GM12878 (cell line): ENCODE results near the gene PMAIP1. TPM values are rescaled to one million over a fixed set of nuclear protein-coding genes. Genes with fewer than 3 reads are reported as not detected.

Experiments
- ATAC-seq: fragments of 200-7000 bp; cut with Tn5 transposase; 3 replicates; pipeline ENCODE4 v1.9.1; 2020; ENCODE audit warnings: mild to moderate bottlenecking, moderate library complexity
- BruUV-seq: library from RNA; stranded (reverse); fragments of 400-500 nt; replicated peaks from 2 replicates; lab custom pipeline; 2021; lab: Mats Ljungman, UMichigan
- CTCF ChIA-PET: fragments of 300-600 bp; sonication (Branson Sonifier 250); formaldehyde crosslinking; extraction: SDS; loops from one replicate; lab custom pipeline; 2021; ENCODE audit warnings: inconsistent platforms; lab: Yijun Ruan, JAX
- POLR2A ChIA-PET: fragments of 350-600 bp; formaldehyde crosslinking; extraction: SDS; loops from one replicate; lab custom pipeline; 2021; ENCODE audit warnings: inconsistent platforms; lab: Charles Lee
- RAD21 ChIA-PET: fragments of 300-600 bp; sonication (Branson Sonifier 250); formaldehyde crosslinking; loops from one replicate; lab custom pipeline; 2023; ENCODE audit warnings: antibody characterized with exemption; ENCODE audit not compliant: unreplicated experiment; lab: Charles Lee
- SMC1A ChIA-PET: fragments of 300-600 bp; sonication (Branson Sonifier 250); formaldehyde crosslinking; loops from one replicate; lab custom pipeline; 2023; ENCODE audit not compliant: unreplicated experiment, uncharacterized antibody; lab: Charles Lee
- DNase-seq: peaks from one replicate; pipeline ENCODE4 v3.0.0-alpha.2; 2011; ENCODE audit warnings: low read depth, low spot score
- FAIRE-seq: peaks from 3 replicates; lab custom pipeline; 2011; peaks lifted over from hg19 to GRCh38; lab: Jason Lieb, UNC
- H2AFZ ChIP-seq: 2 replicates; pipeline ENCODE4 v1.6.0; 2011; ENCODE audit warnings: low read depth, low read length, control low read depth; ENCODE audit not compliant: control insufficient read depth
- H3K27ac ChIP-seq: 2 replicates; pipeline ENCODE4 v1.5.1; 2011; ENCODE audit warnings: control low read depth; ENCODE audit not compliant: control insufficient read depth, insufficient read depth
- H3K27me3 ChIP-seq, 2 experiments: replicated peaks in 1 of 2; 2 replicates each; pipeline versions ENCODE4 v1.6.0 to v1.6.1; 2011; ENCODE audit warnings: low read length in 1 of 2; ENCODE audit not compliant: control insufficient read depth in 2 of 2, insufficient read depth in 2 of 2
- H3K36me3 ChIP-seq, 2 experiments: 2 replicates each; pipeline ENCODE4 v1.5.1; 2011; ENCODE audit warnings: low read length in 1 of 2; ENCODE audit not compliant: control insufficient read depth in 2 of 2, insufficient read depth in 2 of 2
- H3K4me1 ChIP-seq: 2 replicates; pipeline ENCODE4 v1.6.1; 2011; ENCODE audit warnings: mild to moderate bottlenecking, low read length, moderate library complexity, mixed read lengths; ENCODE audit not compliant: control insufficient read depth, insufficient read depth
- H3K4me2 ChIP-seq: 2 replicates; pipeline ENCODE4 v1.6.0; 2011; ENCODE audit warnings: control low read depth; ENCODE audit not compliant: control insufficient read depth, insufficient read depth
- H3K4me3 ChIP-seq: fragments of 200-600 bp; sonication (generic); 2 replicates; pipeline ENCODE4 v1.5.1; 2016
- H3K79me2 ChIP-seq: 2 replicates; pipeline ENCODE4 v1.6.0; 2011; ENCODE audit warnings: low read length; ENCODE audit not compliant: control insufficient read depth, insufficient read depth
- H3K9ac ChIP-seq: 2 replicates; pipeline ENCODE4 v1.8.0; 2011; ENCODE audit warnings: low read length, control low read depth, mixed read lengths; ENCODE audit not compliant: control insufficient read depth, insufficient read depth
- H3K9me3 ChIP-seq: replicated peaks from 3 replicates; pipeline ENCODE4 v1.5.1; 2011; ENCODE audit warnings: mild to moderate bottlenecking, low read length; ENCODE audit not compliant: control insufficient read depth, insufficient read depth
- H4K20me1 ChIP-seq: 2 replicates; pipeline ENCODE4 v1.6.0; 2011; ENCODE audit not compliant: control insufficient read depth, insufficient read depth
- BRCA1 ChIP-seq: IDR thresholded peaks from 2 replicates; pipeline ENCODE4 v1.6.1; 2011; ENCODE audit warnings: low read depth, low read length, improper control_type of control experiment
- CBX3 ChIP-seq: fragments of 200-600 bp; sonication (generic); IDR thresholded peaks from 2 replicates; pipeline ENCODE4 v1.6.1; 2016; ENCODE audit warnings: low read depth, borderline replicate concordance
- CHD1 ChIP-seq: IDR thresholded peaks from 2 replicates; pipeline ENCODE4 v1.6.1; 2012; ENCODE audit warnings: low read depth, low read length, improper control_type of control experiment
- FOS ChIP-seq: IDR thresholded peaks from 3 replicates; pipeline ENCODE4 v1.6.1; 2011; ENCODE audit warnings: borderline replicate concordance; ENCODE audit not compliant: insufficient read length; ENCODE audit errors: extremely low read depth
- FOXM1 ChIP-seq: IDR thresholded peaks from 2 replicates; pipeline ENCODE4 v1.6.1; 2012; ENCODE audit warnings: low read depth, mild to moderate bottlenecking, inconsistent platforms, low read length, moderate library complexity
- JUNB ChIP-seq: IDR thresholded peaks from 2 replicates; pipeline ENCODE4 v1.6.1; 2016; ENCODE audit warnings: antibody characterized with exemption, mild to moderate bottlenecking
- MYC ChIP-seq: IDR thresholded peaks from 2 replicates; pipeline ENCODE4 v1.6.1; 2011; ENCODE audit warnings: mild to moderate bottlenecking, low read length, moderate library complexity, inconsistent platforms; ENCODE audit not compliant: insufficient read depth, insufficient replicate concordance, insufficient read length, severe bottlenecking
- NFIC ChIP-seq: IDR thresholded peaks from 2 replicates; pipeline ENCODE4 v1.6.1; 2012; ENCODE audit warnings: low read depth, mild to moderate bottlenecking, inconsistent platforms, low read length, moderate library complexity
- POLR2AphosphoS5 ChIP-seq: IDR thresholded peaks from 2 replicates; pipeline ENCODE4 v1.6.1; 2011; ENCODE audit warnings: mild to moderate bottlenecking, low read length, inconsistent platforms
- RAD51 ChIP-seq: fragments of 450-650 bp; IDR thresholded peaks from 2 replicates; pipeline ENCODE4 v1.6.1; 2016; ENCODE audit warnings: moderate library complexity, mild to moderate bottlenecking, inconsistent platforms
- SIX5 ChIP-seq: IDR thresholded peaks from 2 replicates; pipeline ENCODE4 v1.6.1; 2011; ENCODE audit warnings: mild to moderate bottlenecking, low read depth, low read length, moderate library complexity; ENCODE audit not compliant: severe bottlenecking
- SMARCA5 ChIP-seq: fragments of 450-650 bp; IDR thresholded peaks from 2 replicates; pipeline ENCODE4 v1.6.1; 2017; ENCODE audit warnings: mild to moderate bottlenecking
- STAT3 ChIP-seq: IDR thresholded peaks from 2 replicates; pipeline ENCODE4 v1.6.1; 2011; ENCODE audit warnings: low read depth, low read length, improper control_type of control experiment
- TBL1XR1 ChIP-seq: IDR thresholded peaks from 2 replicates; pipeline ENCODE4 v1.6.1; 2012; ENCODE audit warnings: low read depth, low read length, improper control_type of control experiment
- TCF3 ChIP-seq: IDR thresholded peaks from 2 replicates; pipeline ENCODE4 v1.6.1; 2012; ENCODE audit warnings: low read depth, mild to moderate bottlenecking, low read length, borderline replicate concordance; ENCODE audit not compliant: insufficient read depth
- YY1 ChIP-seq: IDR thresholded peaks from 2 replicates; pipeline ENCODE4 v1.6.1; 2011; ENCODE audit warnings: low read depth, mild to moderate bottlenecking, low read length
- WGBS: methylation state at CpG from one replicate; pipeline ENCODE4 v1.1.6; 2016; ENCODE audit warnings: low lambda C conversion rate; ENCODE audit not compliant: insufficient replicate concordance, insufficient coverage; ENCODE audit errors: missing lambda C conversion rate; 5-methylcytosine and 5-hydroxymethylcytosine counted together
- in situ Hi-C: fragments of 300-500 bp; cut with MboI; formaldehyde crosslinking; loops from 9 replicates; pipeline ENCODE4 v1.14.3; 2018; ENCODE audit warnings: mixed read lengths
- intact Hi-C: fragments of 100-400 bp; cut with micrococcal nuclease; formaldehyde crosslinking; loops from one replicate; pipeline ENCODE4 v1.14.2; 2022; ENCODE audit not compliant: unreplicated experiment
- polyA plus RNA-seq, 11 experiments: library from polyadenylated mRNA; depleted of rRNA in 4 of 11; unstranded in 6 of 11; stranded (reverse) in 5 of 11; fragments of >200 nt; fragmentation: Nextera tagmentation in 4 of 11; fragmentation: Illumina TruSeq in 1 of 11; extraction: Ambion mirVana in 4 of 11; extraction: Trizol in 1 of 11; gene quantifications; 1 replicate in 1 of 11; 2 replicates in 10 of 11; pipeline versions ENCODE4 v1.2.1 to v1.2.3, GENCODE V29; 2011 to 2016; ENCODE audit warnings: inconsistent platforms in 2 of 11, missing spikeins in 2 of 11, low read depth in 1 of 11
- total RNA-seq, 4 experiments: library from RNA; depleted of rRNA in 3 of 4; stranded (reverse); fragments of >200 nt in 3 of 4; fragmentation: Illumina TruSeq in 1 of 4; extraction: Trizol in 1 of 4; gene quantifications; 2 replicates each; pipeline versions ENCODE4 v1.2.1 to v1.2.3, GENCODE V29; 2013 to 2021
- TF ChIP-seq, protein P1 (sequence below): IDR thresholded peaks from 2 replicates; pipeline ENCODE4 v1.6.1; 2012; ENCODE audit warnings: improper control_type of control experiment, low read depth, low read length; ENCODE audit not compliant: insufficient replicate concordance
- TF ChIP-seq, protein P2 (sequence below): fragments of 450-650 bp; IDR thresholded peaks from 2 replicates; pipeline ENCODE4 v1.6.1; 2017; ENCODE audit warnings: borderline replicate concordance

PMAIP1 gene
- total and polyA plus RNA-seq, 10 of the 15 experiments (the other 5 are each of a cell fraction or from before 2014, with no cell fraction given): 74.0 to 219 (median 112) TPM

DNA sequence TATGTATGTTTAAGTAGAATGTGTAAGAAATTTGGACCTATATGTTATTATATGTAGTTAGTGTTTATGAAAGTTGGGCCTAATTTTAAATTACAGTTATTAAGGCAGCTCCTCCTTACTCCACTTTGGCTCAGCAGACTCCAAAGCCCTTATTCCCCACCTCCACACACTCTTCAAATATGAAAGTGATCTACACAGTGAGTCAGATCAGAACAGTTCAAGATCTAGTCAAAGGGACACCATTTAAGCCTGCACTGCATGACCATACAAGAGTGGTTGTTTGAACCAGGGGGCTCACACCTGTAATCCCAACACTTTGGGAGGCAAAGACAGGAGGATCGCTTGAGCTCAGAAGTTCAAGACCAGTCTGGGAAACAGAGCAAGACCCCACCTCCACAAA is 21.2 kb upstream of the PMAIP1 start:
- intact Hi-C loops (no loop called here), in situ Hi-C loops (loop anchor here (25.0 kb wide), 1 partner anchor 891 kb away; no protein-coding TSS in a partner anchor)
- CTCF ChIA-PET: interaction anchor here (1.1 to 1.7 kb wide), 5 partner anchors 20 to 110 kb away, joined by 3 to 4 read pairs (median 3); no protein-coding TSS in a partner anchor
- ATAC-seq (peak; percentile 70), FAIRE-seq (no peak), DNase-seq (no peak)
- Histone ChIP-seq H3K4me3 (no peak overlapping the region), H3K4me1 (peaks cover 53% of the 10 kb centered on the region), H3K9me3 (no peaks in the 10 kb centered on the region), H3K79me2 (no peaks in the 10 kb centered on the region), H3K27me3 (no peaks in the 10 kb centered on the region), H3K9ac (no peak overlapping the region), H3K36me3 (no peaks in the 10 kb centered on the region), H3K4me2 (no peak overlapping the region), H4K20me1 (no peaks in the 10 kb centered on the region), H3K27ac (no peak overlapping the region), H2AFZ (peak overlapping the region; percentile 1)
- SMC1A ChIA-PET: interaction anchor here (0.8 to 2.3 kb wide), 8 partner anchors 10 to 74 kb away, joined by 3 to 12 read pairs (median 4); no protein-coding TSS in a partner anchor
- RAD21 ChIA-PET: interaction anchor here (1.0 to 2.2 kb wide), 6 partner anchors 22 to 42 kb away, joined by 3 to 12 read pairs (median 4); partner anchors contain the start of gene PMAIP1
- POLR2A ChIA-PET: interaction anchor here (1.3 to 5.4 kb wide), 2 partner anchors 22 to 32 kb away, joined by 5 to 46 read pairs; partner anchors contain the start of gene PMAIP1
- no TSS peak for BruUV-seq
- WGBS: 100% methylated on average over 1 of the region's 1 CpG
- TF ChIP-seq FOXM1 (no peak), FOS (no peak), SIX5 (no peak), POLR2AphosphoS5 (no peak), SMARCA5 (no peak), TBL1XR1 (no peak), BRCA1 (no peak), TCF3 (no peak), CBX3 (no peak), STAT3 (no peak), YY1 (0 out of 2 replicates have a peak, but pooled peaks have one; percentile 5), MYC (no peak), JUNB (peak; percentile 79), NFIC (0 out of 2 replicates have a peak, but pooled peaks have one; percentile 22), RAD51 (no peak), CHD1 (no peak)
- TF ChIP-seq, protein P1, sequence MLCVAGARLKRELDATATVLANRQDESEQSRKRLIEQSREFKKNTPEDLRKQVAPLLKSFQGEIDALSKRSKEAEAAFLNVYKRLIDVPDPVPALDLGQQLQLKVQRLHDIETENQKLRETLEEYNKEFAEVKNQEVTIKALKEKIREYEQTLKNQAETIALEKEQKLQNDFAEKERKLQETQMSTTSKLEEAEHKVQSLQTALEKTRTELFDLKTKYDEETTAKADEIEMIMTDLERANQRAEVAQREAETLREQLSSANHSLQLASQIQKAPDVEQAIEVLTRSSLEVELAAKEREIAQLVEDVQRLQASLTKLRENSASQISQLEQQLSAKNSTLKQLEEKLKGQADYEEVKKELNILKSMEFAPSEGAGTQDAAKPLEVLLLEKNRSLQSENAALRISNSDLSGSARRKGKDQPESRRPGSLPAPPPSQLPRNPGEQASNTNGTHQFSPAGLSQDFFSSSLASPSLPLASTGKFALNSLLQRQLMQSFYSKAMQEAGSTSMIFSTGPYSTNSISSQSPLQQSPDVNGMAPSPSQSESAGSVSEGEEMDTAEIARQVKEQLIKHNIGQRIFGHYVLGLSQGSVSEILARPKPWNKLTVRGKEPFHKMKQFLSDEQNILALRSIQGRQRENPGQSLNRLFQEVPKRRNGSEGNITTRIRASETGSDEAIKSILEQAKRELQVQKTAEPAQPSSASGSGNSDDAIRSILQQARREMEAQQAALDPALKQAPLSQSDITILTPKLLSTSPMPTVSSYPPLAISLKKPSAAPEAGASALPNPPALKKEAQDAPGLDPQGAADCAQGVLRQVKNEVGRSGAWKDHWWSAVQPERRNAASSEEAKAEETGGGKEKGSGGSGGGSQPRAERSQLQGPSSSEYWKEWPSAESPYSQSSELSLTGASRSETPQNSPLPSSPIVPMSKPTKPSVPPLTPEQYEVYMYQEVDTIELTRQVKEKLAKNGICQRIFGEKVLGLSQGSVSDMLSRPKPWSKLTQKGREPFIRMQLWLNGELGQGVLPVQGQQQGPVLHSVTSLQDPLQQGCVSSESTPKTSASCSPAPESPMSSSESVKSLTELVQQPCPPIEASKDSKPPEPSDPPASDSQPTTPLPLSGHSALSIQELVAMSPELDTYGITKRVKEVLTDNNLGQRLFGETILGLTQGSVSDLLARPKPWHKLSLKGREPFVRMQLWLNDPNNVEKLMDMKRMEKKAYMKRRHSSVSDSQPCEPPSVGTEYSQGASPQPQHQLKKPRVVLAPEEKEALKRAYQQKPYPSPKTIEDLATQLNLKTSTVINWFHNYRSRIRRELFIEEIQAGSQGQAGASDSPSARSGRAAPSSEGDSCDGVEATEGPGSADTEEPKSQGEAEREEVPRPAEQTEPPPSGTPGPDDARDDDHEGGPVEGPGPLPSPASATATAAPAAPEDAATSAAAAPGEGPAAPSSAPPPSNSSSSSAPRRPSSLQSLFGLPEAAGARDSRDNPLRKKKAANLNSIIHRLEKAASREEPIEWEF: no peak
- TF ChIP-seq, protein P2, sequence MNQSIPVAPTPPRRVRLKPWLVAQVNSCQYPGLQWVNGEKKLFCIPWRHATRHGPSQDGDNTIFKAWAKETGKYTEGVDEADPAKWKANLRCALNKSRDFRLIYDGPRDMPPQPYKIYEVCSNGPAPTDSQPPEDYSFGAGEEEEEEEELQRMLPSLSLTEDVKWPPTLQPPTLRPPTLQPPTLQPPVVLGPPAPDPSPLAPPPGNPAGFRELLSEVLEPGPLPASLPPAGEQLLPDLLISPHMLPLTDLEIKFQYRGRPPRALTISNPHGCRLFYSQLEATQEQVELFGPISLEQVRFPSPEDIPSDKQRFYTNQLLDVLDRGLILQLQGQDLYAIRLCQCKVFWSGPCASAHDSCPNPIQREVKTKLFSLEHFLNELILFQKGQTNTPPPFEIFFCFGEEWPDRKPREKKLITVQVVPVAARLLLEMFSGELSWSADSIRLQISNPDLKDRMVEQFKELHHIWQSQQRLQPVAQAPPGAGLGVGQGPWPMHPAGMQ: no peak
